ENCODE data around the gene SCNN1G.

SCNN1G gene

DNA sequence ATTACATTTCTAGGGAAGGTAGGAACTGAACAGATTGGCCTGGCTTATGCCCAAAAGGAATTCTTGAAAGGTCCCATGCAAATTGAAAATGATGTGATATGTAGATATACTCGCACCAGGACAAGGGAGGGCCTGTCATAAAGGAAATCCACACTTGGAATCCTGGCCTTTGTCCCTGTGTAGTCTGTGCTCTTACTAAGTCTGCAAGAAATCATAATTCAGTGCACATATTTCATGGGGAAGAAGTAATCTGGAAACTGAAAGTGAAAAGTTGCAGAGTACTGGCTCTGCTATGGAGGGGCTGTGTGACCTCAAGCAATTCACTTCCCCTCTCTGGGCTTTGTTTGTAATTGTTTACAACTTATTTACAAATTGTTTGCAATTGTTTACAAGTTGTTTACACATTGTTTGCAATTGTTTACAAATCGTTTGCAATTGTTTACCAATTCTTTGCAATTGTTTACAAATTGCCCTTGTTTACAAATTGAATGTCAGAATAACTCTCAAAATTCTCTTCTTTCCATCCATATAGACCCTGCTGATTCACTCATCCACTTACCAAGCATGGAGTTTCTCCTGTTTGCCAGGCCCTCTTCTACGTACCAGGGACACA, 12.9 kb downstream of the SCNN1G start:
- no peaks in the 10 kb centered on the region for H3K9me3 ChIP-seq (ENCODE audit: insufficient read depth, low read length)
- no peaks in the 10 kb centered on the region for H3K9me2 ChIP-seq (replicated peaks; ENCODE audit: insufficient read depth, low read length)
- H3F3A ChIP-seq (ENCODE audit: insufficient read depth) = no peaks in the 10 kb centered on the region
- no peak overlapping the region for H3K9ac ChIP-seq (ENCODE audit: low read length)
- no peaks in the 10 kb centered on the region for H3K36me3 ChIP-seq (ENCODE audit: low read length)
- no peak overlapping the region for H3K4me3 ChIP-seq (ENCODE audit: insufficient read depth, low read length, poor library complexity, severe bottlenecking)
- no peak overlapping the region for H3K4me2 ChIP-seq (ENCODE audit: low read depth, low read length, poor library complexity, severe bottlenecking)
- H3K79me2 ChIP-seq (ENCODE audit: insufficient read depth, low read length) = no peaks in the 10 kb centered on the region
- H2AFZ ChIP-seq (ENCODE audit: low read depth, low read length, severe bottlenecking) = no peak overlapping the region
- no peak for TF ChIP-seq EZH2phosphoT487 (conservative IDR thresholded peaks at IDR 0.05; ENCODE audit: low read length)
- TF ChIP-seq, protein P1, sequence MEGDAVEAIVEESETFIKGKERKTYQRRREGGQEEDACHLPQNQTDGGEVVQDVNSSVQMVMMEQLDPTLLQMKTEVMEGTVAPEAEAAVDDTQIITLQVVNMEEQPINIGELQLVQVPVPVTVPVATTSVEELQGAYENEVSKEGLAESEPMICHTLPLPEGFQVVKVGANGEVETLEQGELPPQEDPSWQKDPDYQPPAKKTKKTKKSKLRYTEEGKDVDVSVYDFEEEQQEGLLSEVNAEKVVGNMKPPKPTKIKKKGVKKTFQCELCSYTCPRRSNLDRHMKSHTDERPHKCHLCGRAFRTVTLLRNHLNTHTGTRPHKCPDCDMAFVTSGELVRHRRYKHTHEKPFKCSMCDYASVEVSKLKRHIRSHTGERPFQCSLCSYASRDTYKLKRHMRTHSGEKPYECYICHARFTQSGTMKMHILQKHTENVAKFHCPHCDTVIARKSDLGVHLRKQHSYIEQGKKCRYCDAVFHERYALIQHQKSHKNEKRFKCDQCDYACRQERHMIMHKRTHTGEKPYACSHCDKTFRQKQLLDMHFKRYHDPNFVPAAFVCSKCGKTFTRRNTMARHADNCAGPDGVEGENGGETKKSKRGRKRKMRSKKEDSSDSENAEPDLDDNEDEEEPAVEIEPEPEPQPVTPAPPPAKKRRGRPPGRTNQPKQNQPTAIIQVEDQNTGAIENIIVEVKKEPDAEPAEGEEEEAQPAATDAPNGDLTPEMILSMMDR (IDR thresholded peaks at IDR 0.05; ENCODE audit: insufficient read depth, low read length, poor library complexity, severe bottlenecking) = no peak
- H3K27ac ChIP-seq (ENCODE audit: low read depth, low read length) = no peak overlapping the region
- H3K27me3 ChIP-seq (ENCODE audit: low read length) = no peaks in the 10 kb centered on the region
- no peaks in the 10 kb centered on the region for H4K20me1 ChIP-seq (ENCODE audit: low read depth, low read length)

DNA sequence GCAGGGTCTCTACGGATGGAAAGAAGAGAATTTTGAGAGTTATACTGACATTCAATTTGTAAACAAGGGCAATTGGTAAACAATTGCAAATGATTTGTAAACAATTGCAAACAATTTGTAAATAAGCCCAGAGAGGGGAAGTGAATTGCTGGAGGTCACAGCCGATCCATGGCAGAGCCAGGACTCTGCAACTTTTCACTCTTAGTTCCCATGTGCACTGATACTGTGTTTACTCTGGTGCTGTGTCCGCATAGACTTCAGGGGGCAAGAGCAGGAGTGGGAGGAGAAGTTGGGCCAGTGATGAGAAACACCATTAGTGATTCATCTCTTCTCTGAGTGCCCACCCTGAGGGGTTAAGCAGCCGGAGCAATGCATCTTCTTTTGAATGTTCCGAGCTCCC, 14.0 kb downstream of the SCNN1G start:
- Histone ChIP-seq H3K79me2 (ENCODE audit: insufficient read depth, low read length) (no peaks in the 10 kb centered on the region), H2AFZ (ENCODE audit: low read depth, low read length, severe bottlenecking) (no peak overlapping the region), H3K27me3 (ENCODE audit: low read length) (no peaks in the 10 kb centered on the region), H3K9me3 (ENCODE audit: insufficient read depth, low read length) (no peaks in the 10 kb centered on the region), H3K9ac (ENCODE audit: low read length) (no peak overlapping the region), H3K27ac (ENCODE audit: low read depth, low read length) (no peak overlapping the region), H3F3A (ENCODE audit: insufficient read depth) (no peaks in the 10 kb centered on the region), H4K20me1 (ENCODE audit: low read depth, low read length) (no peaks in the 10 kb centered on the region), H3K9me2 (replicated peaks; ENCODE audit: insufficient read depth, low read length) (no peaks in the 10 kb centered on the region), H3K4me2 (ENCODE audit: low read depth, low read length, poor library complexity, severe bottlenecking) (no peak overlapping the region), H3K4me3 (ENCODE audit: insufficient read depth, low read length, poor library complexity, severe bottlenecking) (no peak overlapping the region), H3K36me3 (ENCODE audit: low read length) (no peaks in the 10 kb centered on the region)
- no peak for TF ChIP-seq EZH2phosphoT487 (conservative IDR thresholded peaks at IDR 0.05; ENCODE audit: low read length)
- TF ChIP-seq, protein P1 (IDR thresholded peaks at IDR 0.05; ENCODE audit: insufficient read depth, low read length, poor library complexity, severe bottlenecking) = no peak

DNA sequence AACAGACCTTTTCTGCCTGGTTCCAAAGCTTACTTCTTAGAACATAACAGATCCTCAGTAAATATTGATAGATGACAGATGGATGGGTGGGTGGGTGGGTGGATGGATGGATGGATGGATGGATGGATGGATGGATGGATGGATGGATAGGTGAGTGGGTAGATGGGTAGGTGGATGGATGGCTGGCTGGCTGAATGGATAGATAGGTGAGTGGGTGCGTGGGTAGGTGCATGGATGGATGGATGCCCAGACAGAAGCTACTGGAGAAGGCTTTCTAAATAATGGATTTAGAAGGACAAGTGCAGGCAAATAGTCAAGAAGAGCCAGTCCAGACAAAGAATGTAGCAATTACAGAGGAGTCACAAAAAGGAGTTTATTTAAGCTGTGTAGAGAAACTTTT, 19.6 kb downstream of the SCNN1G start:
- no peak for TF ChIP-seq EZH2phosphoT487 (conservative IDR thresholded peaks at IDR 0.05; ENCODE audit: low read length)
- TF ChIP-seq, protein P1 (IDR thresholded peaks at IDR 0.05; ENCODE audit: insufficient read depth, low read length, poor library complexity, severe bottlenecking) = no peak
- no peaks in the 10 kb centered on the region for H3K9me3 ChIP-seq (ENCODE audit: insufficient read depth, low read length)
- no peaks in the 10 kb centered on the region for H3K36me3 ChIP-seq (ENCODE audit: low read length)
- H3K79me2 ChIP-seq (ENCODE audit: insufficient read depth, low read length) = no peaks in the 10 kb centered on the region
- H3K4me2 ChIP-seq (ENCODE audit: low read depth, low read length, poor library complexity, severe bottlenecking) = no peak overlapping the region
- H3K27me3 ChIP-seq (ENCODE audit: low read length) = no peaks in the 10 kb centered on the region
- no peaks in the 10 kb centered on the region for H3F3A ChIP-seq (ENCODE audit: insufficient read depth)
- H2AFZ ChIP-seq (ENCODE audit: low read depth, low read length, severe bottlenecking) = no peak overlapping the region
- H3K4me3 ChIP-seq (ENCODE audit: insufficient read depth, low read length, poor library complexity, severe bottlenecking) = no peak overlapping the region
- H4K20me1 ChIP-seq (ENCODE audit: low read depth, low read length) = no peaks in the 10 kb centered on the region
- H3K9me2 ChIP-seq (replicated peaks; ENCODE audit: insufficient read depth, low read length) = no peaks in the 10 kb centered on the region
- H3K9ac ChIP-seq (ENCODE audit: low read length) = no peak overlapping the region
- no peak overlapping the region for H3K27ac ChIP-seq (ENCODE audit: low read depth, low read length)

Data from SU-DHL-6 (cell line).